SK-N-SH treated with all-trans-retinoic acid at 6 μM for 48 hours (cell line): ENCODE data around the gene FARS2.

ENCODE experiments used
- ATAC-seq: fragments of 200-7000 bp; cut with Tn5 transposase; 3 replicates; pipeline ENCODE4 v1.9.1; 2020; ENCODE audit warnings: mild to moderate bottlenecking, moderate library complexity
- BACH2 ChIP-seq: fragments of 250-450 bp; sonication (Bioruptor Pico); IDR thresholded peaks from 2 replicates; pipeline ENCODE4 v1.9.0; 2021; ENCODE audit warnings: mild to moderate bottlenecking, borderline replicate concordance
- CSRNP3 ChIP-seq: fragments of 250-450 bp; sonication (Bioruptor Pico); IDR thresholded peaks from 2 replicates; pipeline ENCODE4 v1.5.1; 2021; ENCODE audit warnings: mild to moderate bottlenecking, moderate library complexity
- ESRRG ChIP-seq: fragments of 250-450 bp; sonication (Bioruptor Pico); IDR thresholded peaks from 2 replicates; pipeline ENCODE4 v1.6.1; 2021; ENCODE audit warnings: mild to moderate bottlenecking
- GLIS3 ChIP-seq: fragments of 250-450 bp; sonication (Bioruptor Pico); IDR thresholded peaks from 2 replicates; pipeline ENCODE4 v1.5.0; 2020; ENCODE audit warnings: mild to moderate bottlenecking, moderate library complexity
- ISL1 ChIP-seq: fragments of 250-450 bp; sonication (Bioruptor Pico); IDR thresholded peaks from 2 replicates; pipeline ENCODE4 v2.1.2; 2022; ENCODE audit warnings: mild to moderate bottlenecking, moderate library complexity
- OSR1 ChIP-seq: fragments of 250-450 bp; sonication (Bioruptor Pico); IDR thresholded peaks from 2 replicates; pipeline ENCODE4 v1.8.0; 2022; ENCODE audit warnings: moderate library complexity, mild to moderate bottlenecking, inconsistent platforms
- POU6F1 ChIP-seq: fragments of 250-450 bp; sonication (Bioruptor Pico); IDR thresholded peaks from 2 replicates; pipeline ENCODE4 v1.8.0; 2021; ENCODE audit warnings: low read depth, mild to moderate bottlenecking, moderate library complexity, borderline replicate concordance
- PPARA ChIP-seq: fragments of 250-450 bp; sonication (Bioruptor Pico); IDR thresholded peaks from 2 replicates; pipeline ENCODE4 v1.5.0; 2020; ENCODE audit warnings: mild to moderate bottlenecking, borderline replicate concordance
- RARB ChIP-seq: fragments of 250-450 bp; sonication (Bioruptor Pico); IDR thresholded peaks from 2 replicates; pipeline ENCODE4 v1.8.0; 2021; ENCODE audit warnings: mild to moderate bottlenecking, moderate library complexity
- SNAI2 ChIP-seq: fragments of 250-450 bp; sonication (Bioruptor Pico); IDR thresholded peaks from 2 replicates; pipeline ENCODE4 v1.5.0; 2020; ENCODE audit warnings: mild to moderate bottlenecking, moderate library complexity
- TCF4 ChIP-seq: fragments of 250-450 bp; sonication (Bioruptor Pico); IDR thresholded peaks from 2 replicates; pipeline ENCODE4 v1.8.0; 2021; ENCODE audit warnings: mild to moderate bottlenecking, moderate library complexity, borderline replicate concordance
- TOX ChIP-seq: fragments of 250-450 bp; sonication (Bioruptor Pico); IDR thresholded peaks from 2 replicates; pipeline ENCODE4 v1.8.0; 2021; ENCODE audit warnings: mild to moderate bottlenecking, moderate library complexity, borderline replicate concordance
- TSHZ2 ChIP-seq: fragments of 250-450 bp; sonication (Bioruptor Pico); IDR thresholded peaks from 2 replicates; pipeline ENCODE4 v1.5.0; 2020; ENCODE audit warnings: mild to moderate bottlenecking, moderate library complexity
- ZC3H10 ChIP-seq: fragments of 250-450 bp; sonication (Bioruptor Pico); IDR thresholded peaks from 2 replicates; pipeline ENCODE4 v1.5.1; 2021; ENCODE audit warnings: mild to moderate bottlenecking, moderate library complexity
- ZFP3 ChIP-seq: fragments of 250-450 bp; sonication (Bioruptor Pico); IDR thresholded peaks from 2 replicates; pipeline ENCODE4 v1.5.0; 2020; ENCODE audit warnings: mild to moderate bottlenecking, moderate library complexity
- ZFP30 ChIP-seq: fragments of 450-650 bp; formaldehyde crosslinking; IDR thresholded peaks from 2 replicates; pipeline ENCODE4 v1.5.0; 2022; ENCODE audit warnings: mild to moderate bottlenecking, moderate library complexity
- ZNF565 ChIP-seq: fragments of 450-650 bp; formaldehyde crosslinking; conservative IDR thresholded peaks from 2 replicates; pipeline ENCODE4 v1.5.0; 2020; ENCODE audit warnings: low read depth, mild to moderate bottlenecking, moderate library complexity
- ZNF70 ChIP-seq: fragments of 450-650 bp; formaldehyde crosslinking; IDR thresholded peaks from 2 replicates; pipeline ENCODE4 v1.5.0; 2020; ENCODE audit warnings: mild to moderate bottlenecking, moderate library complexity
- ZNF8 ChIP-seq: fragments of 450-650 bp; formaldehyde crosslinking; IDR thresholded peaks from 2 replicates; pipeline ENCODE4 v1.5.0; 2020; ENCODE audit warnings: mild to moderate bottlenecking, moderate library complexity

FARS2 gene

GRCh38 chr6:5337573-5337972 lies 76.3 kb downstream of the FARS2 start:
- no peak for ATAC-seq
- no peak for TF ChIP-seq ZFP3 (CRISPR knock-in tag)
- no peak for TF ChIP-seq POU6F1 (CRISPR knock-in tag)
- TF ChIP-seq SNAI2 (CRISPR knock-in tag) = no peak
- TF ChIP-seq OSR1 (CRISPR knock-in tag) = no peak
- TF ChIP-seq ZC3H10 (CRISPR knock-in tag) = no peak
- no peak for TF ChIP-seq ZNF565
- no peak for TF ChIP-seq ZNF8
- no peak for TF ChIP-seq TOX (CRISPR knock-in tag)
- no peak for TF ChIP-seq TSHZ2 (CRISPR knock-in tag)
- TF ChIP-seq ISL1 (CRISPR knock-in tag) = no peak
- TF ChIP-seq TCF4 (CRISPR knock-in tag) = no peak
- TF ChIP-seq ZNF70 (CRISPR knock-in tag) = no peak
- no peak for TF ChIP-seq GLIS3 (CRISPR knock-in tag)
- TF ChIP-seq RARB (CRISPR knock-in tag) = no peak
- TF ChIP-seq CSRNP3 (CRISPR knock-in tag) = no peak

GRCh38 chr6:5338177-5338960 lies 77.1 kb downstream of the FARS2 start:
- TF ChIP-seq ZC3H10 (CRISPR knock-in tag) (no peak), ZNF565 (no peak), ZNF70 (CRISPR knock-in tag) (no peak), BACH2 (no peak), ISL1 (CRISPR knock-in tag) (no peak), ZFP3 (CRISPR knock-in tag) (no peak), RARB (CRISPR knock-in tag) (no peak), ESRRG (CRISPR knock-in tag) (no peak), ZNF8 (no peak)
- ATAC-seq = no peak

- ATAC-seq = no peak
- TF ChIP-seq GLIS3 (CRISPR knock-in tag) (no peak), SNAI2 (CRISPR knock-in tag) (no peak), ESRRG (CRISPR knock-in tag) (no peak), OSR1 (CRISPR knock-in tag) (no peak), PPARA (CRISPR knock-in tag) (no peak), ZFP3 (CRISPR knock-in tag) (no peak), ZNF8 (no peak), ZFP30 (CRISPR knock-in tag) (no peak)
Observed at GRCh38 chr6:5339786-5340185, 78.5 kb downstream of the FARS2 start.

GRCh38 chr6:5341845-5342244 lies 80.5 kb downstream of the FARS2 start:
- TF ChIP-seq PPARA (CRISPR knock-in tag) = no peak
- TF ChIP-seq OSR1 (CRISPR knock-in tag) = no peak
- TF ChIP-seq SNAI2 (CRISPR knock-in tag) = no peak
- no peak for TF ChIP-seq ZNF8
- no peak for TF ChIP-seq GLIS3 (CRISPR knock-in tag)
- no peak for TF ChIP-seq TSHZ2 (CRISPR knock-in tag)
- no peak for ATAC-seq
